ENCODE measurements around the gene OR11G2. TPM values are rescaled to one million over a fixed set of nuclear protein-coding genes. Genes with fewer than 3 reads are reported as not detected.
"Not testable (repeated sequence)": the region's sequence is repeated elsewhere in the genome, so short reads cannot be mapped to it uniquely, and the experiment has no call there.

The OR11G2 gene
- total RNA-seq, 1 donor from 2014 or later: not detected

GRCh38 chr14:20228681-20229080 lies 38.0 kb downstream of the OR11G2 start, which contains the start of gene OR11H7:
Gene OR11H7, plus strand, starts transcription at chr14:20228981.
- H3K36me3 Mint-ChIP-seq: no peaks in the 10 kb centered on the region
- TF ChIP-seq, protein P1, sequence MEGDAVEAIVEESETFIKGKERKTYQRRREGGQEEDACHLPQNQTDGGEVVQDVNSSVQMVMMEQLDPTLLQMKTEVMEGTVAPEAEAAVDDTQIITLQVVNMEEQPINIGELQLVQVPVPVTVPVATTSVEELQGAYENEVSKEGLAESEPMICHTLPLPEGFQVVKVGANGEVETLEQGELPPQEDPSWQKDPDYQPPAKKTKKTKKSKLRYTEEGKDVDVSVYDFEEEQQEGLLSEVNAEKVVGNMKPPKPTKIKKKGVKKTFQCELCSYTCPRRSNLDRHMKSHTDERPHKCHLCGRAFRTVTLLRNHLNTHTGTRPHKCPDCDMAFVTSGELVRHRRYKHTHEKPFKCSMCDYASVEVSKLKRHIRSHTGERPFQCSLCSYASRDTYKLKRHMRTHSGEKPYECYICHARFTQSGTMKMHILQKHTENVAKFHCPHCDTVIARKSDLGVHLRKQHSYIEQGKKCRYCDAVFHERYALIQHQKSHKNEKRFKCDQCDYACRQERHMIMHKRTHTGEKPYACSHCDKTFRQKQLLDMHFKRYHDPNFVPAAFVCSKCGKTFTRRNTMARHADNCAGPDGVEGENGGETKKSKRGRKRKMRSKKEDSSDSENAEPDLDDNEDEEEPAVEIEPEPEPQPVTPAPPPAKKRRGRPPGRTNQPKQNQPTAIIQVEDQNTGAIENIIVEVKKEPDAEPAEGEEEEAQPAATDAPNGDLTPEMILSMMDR (conservative IDR thresholded peaks at IDR 0.05): no peak
- H3K4me1 Mint-ChIP-seq (ENCODE audit: unreplicated experiment): no peaks in the 10 kb centered on the region
- peaks cover 4% of the 10 kb centered on the region for H3K9me3 Mint-ChIP-seq
- H3K27me3 Mint-ChIP-seq: no peaks in the 10 kb centered on the region
- no peak within 1 kb of the TSS for H3K27ac Mint-ChIP-seq
- H3K4me3 Mint-ChIP-seq: no peak within 1 kb of the TSS
- DNase-seq (ENCODE audit: extremely low spot score, unreplicated experiment): no peak

DNA sequence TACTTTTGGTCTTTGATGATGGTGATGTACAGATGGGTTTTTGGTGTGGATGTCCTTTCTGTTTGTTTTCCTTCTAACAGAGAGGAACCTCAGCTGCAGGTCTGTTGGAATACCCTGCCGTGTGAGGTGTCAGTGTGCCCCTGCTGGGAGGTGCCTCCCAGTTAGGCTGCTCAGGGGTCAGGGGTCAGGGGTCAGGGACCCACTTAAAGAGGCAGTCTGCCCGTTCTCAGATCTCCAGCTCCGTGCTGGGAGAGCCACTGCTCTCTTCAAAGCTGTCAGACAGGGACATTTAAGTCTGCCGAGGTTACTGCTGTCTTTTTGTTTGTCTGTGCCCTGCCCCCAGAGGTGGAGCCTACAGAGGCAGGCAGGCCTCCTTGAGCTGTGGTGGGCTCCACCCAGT lies 44.7 kb downstream of the OR11G2 start:
- not testable (repeated sequence) for H3K36me3 Mint-ChIP-seq; H3K4me3 Mint-ChIP-seq; H3K27ac Mint-ChIP-seq; H3K27me3 Mint-ChIP-seq; DNase-seq (ENCODE audit: extremely low spot score, unreplicated experiment); H3K4me1 Mint-ChIP-seq (ENCODE audit: unreplicated experiment)
- peaks cover 11% of the 10 kb centered on the region for H3K9me3 Mint-ChIP-seq

GRCh38 chr14:20247646-20248246 lies 57.0 kb downstream of the OR11G2 start:
- TF ChIP-seq, protein P1 (conservative IDR thresholded peaks at IDR 0.05): no peak
- no peaks in the 10 kb centered on the region for H3K4me1 Mint-ChIP-seq (ENCODE audit: unreplicated experiment)
- no peak overlapping the region for H3K27ac Mint-ChIP-seq
- H3K36me3 Mint-ChIP-seq: no peaks in the 10 kb centered on the region
- no peaks in the 10 kb centered on the region for H3K27me3 Mint-ChIP-seq
- no peak overlapping the region for H3K4me3 Mint-ChIP-seq
- peaks cover 10% of the 10 kb centered on the region for H3K9me3 Mint-ChIP-seq
- no peak for DNase-seq (ENCODE audit: extremely low spot score, unreplicated experiment)

Other genes starting within 250 kb of the OR11G2 start
- gene OR4K15, start 215.3 kb upstream of the OR11G2 start, total RNA-seq (ENCODE audit: low replicate concordance): not detected in 2 replicates
- gene OR4Q2, start 188.7 kb upstream of the OR11G2 start, total RNA-seq (ENCODE audit: low replicate concordance): not detected in 2 replicates
- not detected in 2 replicates for gene OR4K14, start 171.6 kb upstream of the OR11G2 start, total RNA-seq (ENCODE audit: low replicate concordance)
- not detected in 2 replicates for gene OR4K13, start 154.9 kb upstream of the OR11G2 start, total RNA-seq (ENCODE audit: low replicate concordance)
- not detected in 2 replicates for gene OR4L1, start 130.9 kb upstream of the OR11G2 start, total RNA-seq (ENCODE audit: low replicate concordance)
- not detected in 2 replicates for gene OR4K17, start 80.2 kb upstream of the OR11G2 start, total RNA-seq (ENCODE audit: low replicate concordance)
- gene OR4N5, start 52.1 kb upstream of the OR11G2 start, total RNA-seq (ENCODE audit: low replicate concordance): not detected in 2 replicates
- gene OR11H6, start 32.8 kb downstream of the OR11G2 start, total RNA-seq (ENCODE audit: low replicate concordance): not detected in 2 replicates
- gene OR11H7, start 38.1 kb downstream of the OR11G2 start, total RNA-seq (ENCODE audit: low replicate concordance): not detected in 2 replicates
- gene OR11H4, start 48.4 kb downstream of the OR11G2 start, total RNA-seq (ENCODE audit: low replicate concordance): not detected in 2 replicates
- 21.0 and 26.3 TPM in 2 replicates for gene TTC5, start 115.1 kb downstream of the OR11G2 start, total RNA-seq (ENCODE audit: low replicate concordance)
- 76.5 and 95.9 TPM in 2 replicates for gene CCNB1IP1, start 142.4 kb downstream of the OR11G2 start, total RNA-seq (ENCODE audit: low replicate concordance)
- gene PARP2, start 152.7 kb downstream of the OR11G2 start, total RNA-seq (ENCODE audit: low replicate concordance): 25.5 and 36.3 TPM in 2 replicates
- 23.1 and 25.1 TPM in 2 replicates for gene TEP1, start 222.6 kb downstream of the OR11G2 start, total RNA-seq (ENCODE audit: low replicate concordance)
- not detected in 2 replicates for gene KLHL33, start 245.3 kb downstream of the OR11G2 start, total RNA-seq (ENCODE audit: low replicate concordance)

Measured in type B pancreatic cell (in vitro differentiated cells).